ENCODE measurements around the gene SPRR2G. TPM values are rescaled to one million over a fixed set of nuclear protein-coding genes. Genes with fewer than 3 reads are reported as not detected.
A peak's percentile ranks its signal among the peaks of the same experiment; 100 is the strongest.
"Not testable (repeated sequence)": the region's sequence is repeated elsewhere in the genome, so short reads cannot be mapped to it uniquely, and the experiment has no call there.

Gene SPRR2G
- total RNA-seq, 2 donors from 2014 or later: not detected

DNA sequence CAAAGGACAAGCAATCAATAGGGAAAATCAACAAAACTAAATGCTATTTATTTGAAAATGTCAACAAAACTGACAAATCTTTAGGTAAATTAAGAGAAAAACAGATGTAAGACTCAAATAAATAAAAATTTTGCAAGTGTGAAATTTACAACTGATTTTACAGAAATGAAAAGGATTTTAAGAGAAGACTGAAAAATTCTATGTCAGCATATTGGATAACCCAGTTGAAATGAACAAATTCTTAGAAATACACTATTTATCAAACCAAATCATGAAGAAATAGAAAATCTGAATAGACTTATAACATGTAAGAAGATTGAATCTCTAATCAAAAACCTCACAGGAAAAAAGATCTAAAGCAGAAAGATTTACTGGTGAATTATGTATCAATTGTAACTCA, 29.7 kb downstream of the SPRR2G start:
- peaks cover 28% of the 10 kb centered on the region for H3K9me3 ChIP-seq (ENCODE audit: control insufficient read depth, low read length)
- H3K4me3 ChIP-seq (ENCODE audit: low read length): no peak overlapping the region
- no peak overlapping the region for H3K9ac ChIP-seq (ENCODE audit: extremely low read depth, low read length, poor library complexity, severe bottlenecking)
- no peaks in the 10 kb centered on the region for H3K36me3 ChIP-seq (ENCODE audit: control insufficient read depth, insufficient read depth, low read length)
- H3K4me1 ChIP-seq (ENCODE audit: control insufficient read depth, insufficient read depth, low read length): no peaks in the 10 kb centered on the region
- no peak overlapping the region for H3K4me3 Mint-ChIP-seq
- no peak overlapping the region for H3K27ac Mint-ChIP-seq
- H3K9me3 Mint-ChIP-seq: peaks cover 33% of the 10 kb centered on the region
- H3K4me1 Mint-ChIP-seq: peaks cover 11% of the 10 kb centered on the region
- H3K36me3 Mint-ChIP-seq (ENCODE audit: low read depth): peaks cover 21% of the 10 kb centered on the region
- no peak for DNase-seq
- no peaks in the 10 kb centered on the region for H3K27me3 ChIP-seq (ENCODE audit: control insufficient read depth, insufficient read depth, low read length, poor library complexity, severe bottlenecking)
- TF ChIP-seq, protein P1, sequence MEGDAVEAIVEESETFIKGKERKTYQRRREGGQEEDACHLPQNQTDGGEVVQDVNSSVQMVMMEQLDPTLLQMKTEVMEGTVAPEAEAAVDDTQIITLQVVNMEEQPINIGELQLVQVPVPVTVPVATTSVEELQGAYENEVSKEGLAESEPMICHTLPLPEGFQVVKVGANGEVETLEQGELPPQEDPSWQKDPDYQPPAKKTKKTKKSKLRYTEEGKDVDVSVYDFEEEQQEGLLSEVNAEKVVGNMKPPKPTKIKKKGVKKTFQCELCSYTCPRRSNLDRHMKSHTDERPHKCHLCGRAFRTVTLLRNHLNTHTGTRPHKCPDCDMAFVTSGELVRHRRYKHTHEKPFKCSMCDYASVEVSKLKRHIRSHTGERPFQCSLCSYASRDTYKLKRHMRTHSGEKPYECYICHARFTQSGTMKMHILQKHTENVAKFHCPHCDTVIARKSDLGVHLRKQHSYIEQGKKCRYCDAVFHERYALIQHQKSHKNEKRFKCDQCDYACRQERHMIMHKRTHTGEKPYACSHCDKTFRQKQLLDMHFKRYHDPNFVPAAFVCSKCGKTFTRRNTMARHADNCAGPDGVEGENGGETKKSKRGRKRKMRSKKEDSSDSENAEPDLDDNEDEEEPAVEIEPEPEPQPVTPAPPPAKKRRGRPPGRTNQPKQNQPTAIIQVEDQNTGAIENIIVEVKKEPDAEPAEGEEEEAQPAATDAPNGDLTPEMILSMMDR (conservative IDR thresholded peaks at IDR 0.05): no peak
- H3K27me3 Mint-ChIP-seq (ENCODE audit: insufficient read depth): no peaks in the 10 kb centered on the region
- H3K27ac ChIP-seq (ENCODE audit: low read depth, low read length): no peak overlapping the region

DNA sequence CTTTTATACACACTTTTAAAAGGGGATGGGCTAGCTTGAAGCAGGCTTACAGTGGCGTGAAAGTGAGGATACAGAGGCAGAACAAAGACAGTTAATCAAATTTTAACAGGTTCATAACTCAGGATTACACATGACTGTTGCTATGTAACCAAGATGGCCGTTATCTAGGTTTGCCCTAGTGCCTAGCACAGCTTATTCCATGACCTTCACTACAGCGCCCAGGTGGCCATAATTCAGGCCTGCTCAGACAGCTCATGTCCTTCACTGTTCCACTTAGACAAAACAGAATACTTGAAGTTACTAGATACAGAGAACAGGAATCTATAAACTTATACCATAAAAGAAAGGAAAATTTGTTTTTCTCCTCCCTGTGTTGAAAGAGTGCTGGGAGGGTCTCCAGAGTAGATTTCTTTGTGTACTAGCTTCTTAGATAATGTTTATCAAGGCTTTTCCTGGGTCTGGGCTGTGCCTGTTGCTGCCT, 31.2 kb downstream of the SPRR2G start:
- whole genome bisulfite sequencing, 2 experiments (ENCODE audit: insufficient coverage in 1 of 2, insufficient read length in 1 of 2): 85 to 97% methylated on average over 3 of the region's 3 CpGs
- Histone ChIP-seq H3K4me1 (ENCODE audit: control insufficient read depth, insufficient read depth, low read length) (no peaks in the 10 kb centered on the region), H3K27ac (ENCODE audit: low read depth, low read length) (no peak overlapping the region), H3K9me3 (ENCODE audit: control insufficient read depth, low read length) (peaks cover 14% of the 10 kb centered on the region), H3K36me3 (ENCODE audit: control insufficient read depth, insufficient read depth, low read length) (no peaks in the 10 kb centered on the region), H3K27me3 (ENCODE audit: control insufficient read depth, insufficient read depth, low read length, poor library complexity, severe bottlenecking) (no peaks in the 10 kb centered on the region), H3K4me3 (ENCODE audit: low read length) (peak overlapping the region; percentile 37), H3K9ac (ENCODE audit: extremely low read depth, low read length, poor library complexity, severe bottlenecking) (no peak overlapping the region)
- H3K4me3 Mint-ChIP-seq: no peak overlapping the region
- TF ChIP-seq, protein P1 (conservative IDR thresholded peaks at IDR 0.05): no peak
- peak overlapping the region; percentile 70 for H3K27ac Mint-ChIP-seq
- DNase-seq: no peak
- H3K27me3 Mint-ChIP-seq (ENCODE audit: insufficient read depth): no peaks in the 10 kb centered on the region
- peaks cover 11% of the 10 kb centered on the region for H3K4me1 Mint-ChIP-seq
- H3K9me3 Mint-ChIP-seq: peaks cover 19% of the 10 kb centered on the region
- peaks cover 9% of the 10 kb centered on the region for H3K36me3 Mint-ChIP-seq (ENCODE audit: low read depth)

- not testable (repeated sequence) for H3K27ac ChIP-seq (ENCODE audit: low read depth, low read length); H3K36me3 ChIP-seq (ENCODE audit: control insufficient read depth, insufficient read depth, low read length); H3K9me3 ChIP-seq (ENCODE audit: control insufficient read depth, low read length); H3K27me3 ChIP-seq (ENCODE audit: control insufficient read depth, insufficient read depth, low read length, poor library complexity, severe bottlenecking); H3K4me1 ChIP-seq (ENCODE audit: control insufficient read depth, insufficient read depth, low read length); DNase-seq; H3K4me3 ChIP-seq (ENCODE audit: low read length); H3K36me3 Mint-ChIP-seq (ENCODE audit: low read depth); H3K27ac Mint-ChIP-seq; H3K9ac ChIP-seq (ENCODE audit: extremely low read depth, low read length, poor library complexity, severe bottlenecking); H3K27me3 Mint-ChIP-seq (ENCODE audit: insufficient read depth); H3K9me3 Mint-ChIP-seq; H3K4me1 Mint-ChIP-seq; H3K4me3 Mint-ChIP-seq
Measured at GRCh38 chr1:153115264-153115663, 35.4 kb downstream of the SPRR2G start.

- Mint-ChIP-seq H3K4me1 (no peaks in the 10 kb centered on the region), H3K4me3 (no peak within 1 kb of the TSS), H3K27me3 (ENCODE audit: insufficient read depth) (peaks cover under 1% of the 10 kb centered on the region), H3K9me3 (peaks cover 4% of the 10 kb centered on the region), H3K36me3 (ENCODE audit: low read depth) (no peaks in the 10 kb centered on the region), H3K27ac (no peak within 1 kb of the TSS)
- TF ChIP-seq, protein P1 (conservative IDR thresholded peaks at IDR 0.05): no peak
- no peaks in the 10 kb centered on the region for H3K27me3 ChIP-seq (ENCODE audit: control insufficient read depth, insufficient read depth, low read length, poor library complexity, severe bottlenecking)
- H3K9ac ChIP-seq (ENCODE audit: extremely low read depth, low read length, poor library complexity, severe bottlenecking): no peak within 1 kb of the TSS
- DNase-seq: no peak
- no peaks in the 10 kb centered on the region for H3K9me3 ChIP-seq (ENCODE audit: control insufficient read depth, low read length)
- 86 to 100% methylated on average over 3 of the region's 3 CpGs for WGBS, 2 experiments (ENCODE audit: insufficient coverage in 1 of 2, insufficient read length in 1 of 2)
- H3K4me3 ChIP-seq (ENCODE audit: low read length): no peak within 1 kb of the TSS
- H3K36me3 ChIP-seq (ENCODE audit: control insufficient read depth, insufficient read depth, low read length): no peaks in the 10 kb centered on the region
- H3K27ac ChIP-seq (ENCODE audit: low read depth, low read length): no peak within 1 kb of the TSS
- H3K4me1 ChIP-seq (ENCODE audit: control insufficient read depth, insufficient read depth, low read length): no peaks in the 10 kb centered on the region
Measured at GRCh38 chr1:153113416-153113815, 37.3 kb downstream of the SPRR2G start, which contains the start of gene SPRR2F. Gene SPRR2F (minus strand): TSS chr1:153113516. CDS start chr1:153112733, 783 bp downstream.

DNA sequence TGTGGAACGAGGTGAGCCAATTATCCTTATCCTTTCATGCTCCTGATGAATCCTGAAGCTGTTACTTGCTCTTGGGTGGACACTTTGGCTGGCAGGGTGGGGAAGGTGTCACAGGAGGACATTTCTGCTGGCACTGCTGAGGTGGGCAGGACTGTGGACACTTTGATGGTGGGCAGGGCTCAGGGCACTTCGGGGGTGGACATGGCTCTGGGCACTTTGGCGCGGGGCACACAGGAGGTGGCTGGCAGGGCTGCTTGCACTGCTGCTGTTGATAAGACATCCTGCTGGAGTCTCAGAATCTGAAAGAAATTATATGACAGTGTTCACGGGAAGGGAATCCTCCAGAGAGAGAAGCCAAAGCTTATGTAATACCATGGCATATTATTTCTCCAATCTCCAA, 38.2 kb downstream of the SPRR2G start:
- H3K27ac ChIP-seq (ENCODE audit: low read depth, low read length); DNase-seq; H3K36me3 ChIP-seq (ENCODE audit: control insufficient read depth, insufficient read depth, low read length); H3K9ac ChIP-seq (ENCODE audit: extremely low read depth, low read length, poor library complexity, severe bottlenecking); H3K4me1 ChIP-seq (ENCODE audit: control insufficient read depth, insufficient read depth, low read length); H3K4me3 ChIP-seq (ENCODE audit: low read length); H3K27ac Mint-ChIP-seq; H3K27me3 ChIP-seq (ENCODE audit: control insufficient read depth, insufficient read depth, low read length, poor library complexity, severe bottlenecking); H3K4me3 Mint-ChIP-seq; H3K36me3 Mint-ChIP-seq (ENCODE audit: low read depth); H3K4me1 Mint-ChIP-seq; H3K9me3 ChIP-seq (ENCODE audit: control insufficient read depth, low read length); H3K27me3 Mint-ChIP-seq (ENCODE audit: insufficient read depth): not testable (repeated sequence)
- 90 to 100% methylated on average over 1 to 5 of the region's 5 CpGs for WGBS, 2 experiments (ENCODE audit: insufficient coverage in 1 of 2, insufficient read length in 1 of 2)
- H3K9me3 Mint-ChIP-seq: peaks cover 10% of the 10 kb centered on the region

Data from endodermal cell (in vitro differentiated cells).